Urothelium cell line (cell line): ENCODE results near the gene TOP1.

Experiments used
- DNase-seq: peaks from one replicate; pipeline ENCODE4 v3.0.0; 2011; ENCODE audit warnings: low spot score, mixed read lengths
- FAIRE-seq: peaks from 2 replicates; lab custom pipeline; 2011; peaks lifted over from hg19 to GRCh38; lab: Jason Lieb, UNC

The TOP1 gene

DNA sequence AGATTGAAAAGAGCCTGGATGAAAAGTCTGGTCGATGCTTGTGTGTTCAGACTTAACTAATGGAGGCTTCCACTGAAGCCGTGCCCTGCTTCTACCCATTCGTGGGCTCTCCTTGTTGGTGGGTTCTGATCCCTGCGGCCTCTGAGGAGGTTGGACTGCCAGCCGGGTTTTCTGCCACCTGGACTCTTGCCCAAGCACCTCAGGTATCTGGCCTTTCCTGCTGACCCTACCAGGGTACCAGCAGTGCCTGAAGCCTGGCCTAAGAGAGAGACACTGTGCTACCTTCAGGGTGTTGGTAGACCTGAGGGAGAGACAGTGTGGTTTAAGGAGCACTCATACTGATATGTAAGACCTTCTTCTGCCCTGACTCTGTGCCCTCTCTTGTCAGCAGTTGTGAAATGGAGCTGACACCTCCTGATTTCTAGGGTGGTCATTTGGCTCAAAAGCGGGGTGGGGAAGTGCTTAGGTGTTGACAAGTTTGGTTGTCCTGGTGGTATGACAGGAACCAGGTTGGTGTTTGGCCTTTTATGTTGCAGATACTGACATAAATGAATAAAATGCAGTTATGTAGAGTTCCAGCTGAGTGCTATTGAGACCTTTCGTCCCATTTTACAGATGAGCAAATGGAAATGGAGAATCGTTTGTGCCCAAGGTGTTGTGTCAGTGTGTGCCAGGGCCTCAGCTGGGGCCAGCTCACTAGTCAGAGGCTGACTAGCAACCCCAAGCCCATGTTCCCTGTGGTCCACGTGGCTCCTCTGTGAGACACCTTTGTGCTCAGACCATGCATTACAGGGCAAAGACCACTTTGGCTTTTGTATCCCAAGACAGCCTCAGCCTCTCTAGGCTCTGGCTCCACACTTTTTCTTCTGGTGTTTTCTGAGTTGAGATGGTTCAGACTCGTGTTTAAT, 111.9 kb downstream of the TOP1 start:
- DNase-seq (no peak), FAIRE-seq (no peak)

DNA sequence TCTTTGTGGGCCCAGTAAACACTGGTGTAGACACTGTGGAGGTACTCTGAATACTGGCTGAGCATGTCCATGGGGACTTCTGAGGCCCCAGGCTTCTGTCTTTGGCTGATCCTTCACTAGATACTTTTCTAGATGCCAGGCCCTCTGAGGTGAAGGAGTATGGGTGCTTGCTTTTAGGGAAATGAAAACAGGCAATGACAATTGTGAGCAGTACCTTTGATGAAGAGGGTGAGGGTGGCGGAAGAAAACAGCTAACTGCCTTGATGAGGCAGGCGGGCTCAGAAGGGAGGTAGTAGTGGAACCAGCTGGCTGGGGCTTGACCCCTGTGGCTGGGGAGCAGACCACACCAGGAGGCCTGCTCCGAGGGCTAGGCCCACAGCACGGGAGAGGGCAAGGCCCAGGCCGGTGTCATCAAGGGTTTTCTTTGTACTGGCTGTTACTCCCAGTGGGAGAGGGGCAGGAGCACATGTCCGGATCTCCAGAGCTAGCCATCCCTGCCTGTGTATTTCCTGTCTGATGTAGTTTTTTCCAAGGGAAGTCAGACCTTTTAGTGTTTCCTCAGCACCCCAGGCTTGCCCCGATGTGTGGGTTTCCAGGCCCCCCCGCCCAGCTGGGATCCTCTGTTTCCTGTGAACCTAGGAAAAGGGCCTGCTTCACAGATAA, 112.7 kb downstream of the TOP1 start:
- FAIRE-seq: no peak

DNA sequence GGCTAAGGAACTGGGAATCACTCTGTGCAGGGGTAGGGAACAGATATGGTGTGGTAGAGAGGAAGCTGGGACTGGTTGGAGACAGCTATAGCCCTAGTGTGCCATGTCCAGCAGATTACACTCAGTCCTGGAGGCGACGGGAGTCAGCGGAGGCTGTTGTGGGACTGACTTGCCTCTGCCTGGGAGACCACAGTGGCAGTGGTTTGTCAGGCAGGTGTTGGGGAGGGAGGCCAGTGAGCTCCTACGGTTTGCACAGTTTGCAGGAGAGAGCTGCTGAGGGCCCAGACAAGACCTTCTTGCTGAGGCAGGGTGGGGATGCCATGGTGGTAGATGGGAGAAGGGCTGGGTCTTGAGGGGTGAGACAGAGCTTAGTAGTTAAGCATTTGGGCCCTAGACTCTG, 113.6 kb downstream of the TOP1 start:
- FAIRE-seq (no peak), DNase-seq (no peak)

More for the DNA sequence above, 112.7 kb downstream of the TOP1 start:
- no peak for DNase-seq

DNA sequence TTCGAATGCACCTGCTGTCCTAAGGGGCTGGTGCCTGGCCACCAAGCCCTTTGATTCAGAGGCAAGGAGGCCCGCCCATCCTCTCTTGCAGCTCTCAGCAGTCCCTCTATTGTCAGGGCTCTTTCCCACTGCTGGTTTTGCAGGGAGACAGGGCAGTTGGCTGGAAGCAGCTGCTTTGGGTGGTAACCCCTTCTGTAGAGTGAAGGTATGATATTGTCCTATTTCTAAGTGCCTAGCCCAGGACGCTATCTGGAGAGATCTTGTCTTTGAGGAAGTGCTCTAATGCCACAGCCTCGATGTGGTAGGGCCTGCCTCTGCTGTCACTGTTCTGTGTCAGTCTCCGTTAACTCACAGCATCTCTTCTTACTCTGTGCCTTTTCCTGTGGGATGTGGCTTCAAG, 114.3 kb downstream of the TOP1 start:
- no peak for FAIRE-seq
- DNase-seq: no peak

DNA sequence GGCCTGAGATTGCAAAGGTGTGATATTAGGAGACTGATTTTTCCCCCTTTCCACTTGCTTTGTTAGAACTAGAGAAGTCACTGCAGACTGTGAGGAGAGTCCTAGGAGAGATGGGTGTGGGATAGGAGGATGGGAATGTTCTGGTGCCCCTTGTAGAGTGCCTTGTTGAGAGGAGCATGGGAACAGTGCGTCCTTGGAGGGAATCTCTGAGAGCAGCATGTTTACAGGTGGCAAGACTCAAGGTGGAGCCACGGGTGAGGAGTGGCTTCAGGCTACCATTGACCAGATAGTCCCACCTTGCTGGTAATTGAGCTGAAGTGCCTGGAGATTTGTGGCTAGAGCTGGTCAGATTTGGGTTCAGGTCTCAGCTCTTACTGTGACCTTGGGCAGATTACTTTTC, 114.7 kb downstream of the TOP1 start:
- DNase-seq: no peak
- no peak for FAIRE-seq

DNA sequence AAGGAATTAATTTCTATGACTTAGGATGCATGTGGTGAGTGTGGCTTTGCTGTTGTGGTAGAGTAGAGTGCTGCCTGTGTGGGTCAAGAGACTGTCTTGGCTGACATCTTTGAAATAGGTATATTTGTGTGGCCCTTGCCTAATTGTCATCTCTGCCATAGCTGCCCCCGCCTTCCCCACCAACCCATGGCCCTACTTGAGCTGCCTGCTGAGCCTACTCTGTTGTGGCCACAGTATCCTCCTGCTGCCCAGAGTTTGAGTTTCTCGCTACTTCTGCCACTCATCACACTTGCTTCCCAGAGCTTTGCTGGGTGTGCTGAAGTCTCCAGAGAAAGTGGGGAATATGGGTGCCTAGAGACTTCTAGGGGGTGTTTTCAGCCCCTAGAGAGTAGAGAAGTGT, 116.7 kb downstream of the TOP1 start:
- no peak for DNase-seq

DNA sequence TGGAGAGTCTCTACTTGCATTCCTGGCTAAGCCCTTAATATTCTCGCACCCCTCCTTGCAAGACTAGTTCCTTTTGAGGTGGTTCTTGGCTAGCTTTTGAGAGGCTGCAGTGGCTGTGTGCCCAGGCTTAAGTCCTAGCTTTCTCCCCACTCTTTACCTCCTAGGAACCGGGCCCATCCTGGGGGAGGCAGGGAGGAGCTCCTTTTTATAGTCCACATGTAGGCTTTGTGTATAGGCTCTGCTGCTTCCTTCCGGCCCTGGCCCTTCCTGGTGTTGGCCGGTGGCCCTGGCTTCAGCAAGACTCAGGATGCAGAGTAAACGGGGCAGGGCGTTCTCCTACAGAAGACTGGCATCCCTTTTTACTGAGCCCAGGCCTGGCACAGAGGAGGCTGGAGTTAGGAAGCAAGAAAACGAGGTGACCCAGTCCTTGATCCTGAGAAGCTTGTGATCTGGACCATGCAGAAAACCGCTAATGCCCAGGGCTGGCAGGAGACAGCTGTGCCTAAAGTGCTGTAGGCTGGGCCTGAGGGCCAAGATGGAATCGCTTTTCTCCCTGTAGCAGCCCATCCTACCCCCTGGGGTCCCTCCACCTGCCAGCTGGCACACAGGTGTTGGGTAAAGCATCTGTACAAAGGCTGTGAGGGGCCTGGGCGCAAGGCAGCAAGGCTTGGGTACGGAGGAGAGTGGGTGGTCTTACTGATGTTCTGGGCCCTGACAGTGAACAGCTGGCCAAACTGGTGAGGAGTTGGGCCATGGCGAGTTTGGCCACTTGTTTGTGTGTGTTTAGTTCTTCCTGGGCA, 117.4 kb downstream of the TOP1 start:
- DNase-seq (no peak), FAIRE-seq (no peak)

More for the DNA sequence above, 116.7 kb downstream of the TOP1 start:
- no peak for FAIRE-seq

DNA sequence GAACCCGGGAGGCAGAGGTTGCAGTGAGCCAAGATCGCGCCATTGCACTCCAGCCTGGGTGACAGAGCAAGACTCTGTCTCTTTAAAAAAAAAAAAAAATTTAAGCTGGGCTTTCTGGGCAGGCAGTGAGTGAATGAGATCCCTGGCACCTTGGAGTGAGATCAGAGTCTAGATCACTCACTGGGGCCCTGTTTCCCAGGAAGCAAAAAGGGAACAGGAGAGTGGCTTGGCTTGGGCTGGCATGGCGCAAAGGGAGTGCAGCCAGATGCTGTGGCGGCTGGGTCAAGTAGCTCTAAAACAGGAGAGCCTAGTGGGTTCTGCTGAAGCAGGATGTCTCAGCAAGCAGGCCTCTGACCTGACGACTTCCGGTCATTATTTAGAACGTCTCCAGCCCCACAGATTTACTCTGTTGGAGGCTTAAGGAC, 119.2 kb downstream of the TOP1 start:
- DNase-seq (no peak), FAIRE-seq (no peak)

DNA sequence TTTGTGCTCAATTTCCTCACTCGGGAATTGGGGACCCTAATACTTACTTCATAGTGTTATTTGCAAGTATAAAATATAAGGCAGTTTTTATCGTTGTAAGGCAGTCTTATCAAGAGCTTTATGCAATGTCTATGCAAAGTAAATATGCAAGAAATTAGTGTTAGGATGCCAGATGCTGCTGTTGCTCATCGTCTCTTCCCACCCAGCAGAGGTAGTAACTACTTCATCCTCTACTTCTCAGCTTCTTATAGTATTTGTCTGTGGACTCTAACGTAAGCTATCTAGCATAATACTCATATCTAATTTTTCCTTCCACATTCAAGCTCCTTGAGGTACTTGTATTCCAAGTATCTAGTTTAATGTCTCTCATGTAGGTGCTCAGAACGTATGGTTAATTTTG, 120.3 kb downstream of the TOP1 start:
- DNase-seq (no peak), FAIRE-seq (no peak)

DNA sequence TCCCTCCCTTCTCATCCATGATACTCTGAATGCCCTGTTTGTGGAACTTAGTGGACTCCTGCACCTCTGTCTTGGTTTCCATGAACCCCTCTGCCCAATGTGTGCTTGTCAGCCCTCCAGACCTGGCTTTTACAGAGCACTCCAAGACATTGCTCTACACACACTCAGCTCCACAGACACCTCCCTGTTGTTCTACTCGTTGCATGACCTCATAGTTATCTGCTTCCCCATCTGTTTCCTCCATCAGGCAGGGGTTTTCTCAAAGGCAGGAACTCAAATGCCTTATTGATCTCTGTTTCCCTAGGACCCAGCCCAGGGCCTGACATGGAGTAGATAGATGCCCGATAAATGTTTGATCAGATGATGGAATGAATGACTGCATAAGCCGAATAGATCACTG, 122.0 kb downstream of the TOP1 start:
- DNase-seq (no peak), FAIRE-seq (no peak)

DNA sequence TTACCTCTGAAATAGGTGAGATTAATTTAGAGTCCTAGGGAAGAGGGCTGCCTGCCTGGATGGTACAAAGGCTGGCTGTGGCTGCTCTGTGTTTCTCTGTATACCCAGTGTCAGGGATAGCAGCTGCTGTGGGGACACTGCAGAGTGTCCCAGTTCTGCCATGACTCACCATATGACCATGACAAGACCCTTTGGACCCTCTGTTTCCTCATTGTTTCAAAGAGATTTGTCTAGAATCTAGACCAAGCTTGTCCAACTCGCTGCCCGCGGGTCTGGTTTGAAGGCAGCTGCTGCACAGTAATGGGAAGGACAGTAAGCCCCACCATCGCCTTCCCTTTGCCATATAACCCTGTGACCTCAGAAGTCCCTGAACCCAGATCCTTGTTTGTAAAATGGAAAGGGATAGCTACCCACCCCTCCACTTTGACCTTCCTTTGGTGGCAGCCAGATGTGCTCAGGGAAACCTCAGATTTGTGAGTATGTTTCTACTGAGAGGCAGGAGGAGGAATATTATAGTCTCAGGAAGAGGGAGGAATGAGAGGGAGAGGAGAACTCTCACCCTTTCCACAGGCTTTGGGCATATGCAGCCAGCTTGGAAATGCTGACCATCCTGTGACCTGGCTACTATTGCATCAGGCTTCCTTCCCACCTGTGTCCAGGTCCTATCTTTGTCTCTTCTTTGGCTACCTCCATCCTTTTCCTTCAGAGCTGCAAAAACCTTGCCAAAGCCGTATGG, 122.7 kb downstream of the TOP1 start:
- DNase-seq: no peak
- no peak for FAIRE-seq

DNA sequence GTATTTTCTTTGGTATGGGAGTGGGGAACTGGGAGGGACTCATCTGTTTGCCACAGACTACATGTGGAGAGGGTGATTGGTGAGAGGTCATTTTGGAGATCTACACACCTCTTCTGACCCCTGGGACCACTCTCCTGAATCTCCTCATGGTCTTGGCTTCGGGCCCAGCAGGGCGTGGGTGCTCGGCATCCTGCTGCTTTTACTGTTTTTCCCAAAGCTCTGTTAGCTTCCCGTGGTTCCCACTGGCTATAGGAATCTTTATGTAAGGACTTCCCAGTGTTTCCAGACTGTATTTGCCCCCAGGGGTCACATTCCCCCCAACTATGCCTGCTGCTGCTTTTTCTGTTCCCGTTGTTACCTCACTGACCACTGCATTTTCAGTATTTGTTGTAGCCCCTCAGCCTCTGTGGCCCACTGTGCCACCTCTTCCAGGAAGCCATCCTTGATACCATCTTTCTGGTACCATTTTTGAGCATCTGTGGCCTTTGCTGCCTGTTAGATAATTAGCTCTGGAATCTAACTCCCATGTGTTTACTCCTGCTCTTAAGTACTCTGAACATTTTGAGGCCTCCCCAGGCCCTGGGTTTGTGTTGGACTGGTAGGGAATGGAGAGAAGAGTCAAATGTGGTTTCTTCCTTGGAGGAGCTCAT, 123.6 kb downstream of the TOP1 start:
- FAIRE-seq (no peak), DNase-seq (no peak)

DNA sequence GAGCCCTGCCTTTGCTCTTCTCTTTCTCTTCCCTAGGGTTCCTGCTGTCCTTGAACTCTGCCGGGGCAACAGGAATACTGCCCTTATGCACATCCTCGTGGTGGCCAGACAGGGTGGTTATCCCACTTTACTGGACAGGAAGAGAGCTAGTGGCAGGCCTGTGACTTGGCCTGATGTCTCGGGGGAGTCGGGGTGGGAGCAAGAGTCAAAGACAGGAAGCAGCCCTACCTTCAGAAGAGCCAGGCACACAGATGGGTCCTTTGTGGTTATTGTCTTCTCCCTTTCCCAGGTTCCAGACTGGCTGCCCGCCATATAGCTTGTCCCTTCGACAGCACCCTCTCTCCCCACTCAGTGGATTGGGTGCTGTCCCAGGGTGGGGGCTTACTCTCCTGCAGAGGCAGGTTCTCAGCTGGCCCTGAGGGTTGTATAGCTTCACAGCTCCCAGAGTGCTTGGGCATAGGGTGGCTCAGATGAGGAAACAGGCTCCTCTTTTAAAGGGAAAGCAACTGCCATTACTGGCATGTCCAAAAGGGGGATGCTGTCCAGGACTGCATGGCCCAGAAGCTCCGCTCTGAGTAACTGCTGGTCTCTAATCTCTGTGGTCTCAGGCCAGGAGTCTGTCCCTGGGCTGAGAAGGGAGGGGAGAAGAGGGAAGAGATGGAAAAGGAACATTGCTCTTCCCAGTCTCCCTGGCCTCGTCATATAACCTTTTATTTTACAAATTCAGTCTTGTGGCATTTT, 126.0 kb downstream of the TOP1 start:
- DNase-seq: no peak
- FAIRE-seq: no peak

DNA sequence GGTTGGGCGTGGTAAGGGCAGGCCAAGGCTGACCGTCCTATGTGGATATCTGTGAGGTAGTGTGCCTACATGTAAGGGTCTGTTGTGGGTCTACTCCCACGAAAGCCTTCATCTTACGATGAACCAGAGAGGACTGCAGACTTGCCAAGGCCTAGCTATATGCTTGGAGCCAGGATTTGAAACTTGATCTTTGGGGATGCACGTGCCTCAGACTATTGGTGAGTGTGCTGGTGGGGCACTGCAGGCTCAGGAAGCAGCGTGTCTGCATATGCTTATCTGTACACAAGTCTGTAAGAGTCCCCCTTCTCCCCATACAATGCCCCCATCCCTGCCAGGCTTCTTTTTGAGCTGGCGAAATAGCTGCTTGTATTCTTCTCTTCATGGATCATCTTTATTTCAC, 126.6 kb downstream of the TOP1 start:
- no peak for DNase-seq
- no peak for FAIRE-seq

DNA sequence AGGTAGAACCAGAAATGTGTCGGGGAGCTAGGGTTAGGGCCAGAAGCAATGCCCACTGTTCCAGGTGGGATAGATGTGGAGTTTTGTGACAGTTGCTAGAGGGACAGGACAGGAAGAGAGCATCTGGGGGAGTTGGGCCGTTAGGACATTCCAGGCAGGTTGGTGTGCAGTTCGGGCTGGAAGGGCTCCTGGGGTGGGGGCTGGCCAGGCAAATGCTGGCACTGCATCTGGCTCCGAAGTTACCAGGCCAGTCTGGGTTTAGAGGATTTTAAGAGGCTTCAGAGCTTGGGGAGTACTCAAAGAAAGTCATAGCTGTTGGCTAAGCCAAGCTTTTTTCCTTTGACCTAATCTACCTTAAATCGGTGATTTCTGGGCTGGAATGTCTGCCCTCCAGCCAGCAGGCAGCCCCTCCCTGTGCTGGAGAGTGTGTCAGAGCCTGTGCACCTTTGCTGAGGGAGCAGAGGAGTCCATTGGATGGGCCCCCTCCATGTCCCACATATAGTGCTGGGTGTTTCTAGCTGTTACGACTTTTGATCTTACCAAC, 129.5 kb downstream of the TOP1 start:
- no peak for DNase-seq
- FAIRE-seq: no peak

DNA sequence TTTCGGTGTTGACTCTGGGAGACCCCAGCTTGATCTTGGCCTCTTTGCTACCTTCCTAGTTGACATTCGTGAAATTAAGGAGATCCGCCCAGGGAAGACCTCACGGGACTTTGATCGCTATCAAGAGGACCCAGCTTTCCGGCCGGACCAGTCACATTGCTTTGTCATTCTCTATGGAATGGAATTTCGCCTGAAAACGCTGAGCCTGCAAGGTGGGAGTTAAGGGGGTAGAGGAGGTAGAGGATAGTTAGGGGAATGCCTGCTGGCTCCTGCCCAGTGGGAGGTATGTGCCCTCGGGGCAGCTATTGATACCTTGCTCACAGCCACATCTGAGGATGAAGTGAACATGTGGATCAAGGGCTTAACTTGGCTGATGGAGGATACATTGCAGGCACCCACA, 130.9 kb downstream of the TOP1 start:
- peak; percentile 55 for FAIRE-seq
- no peak for DNase-seq

DNA sequence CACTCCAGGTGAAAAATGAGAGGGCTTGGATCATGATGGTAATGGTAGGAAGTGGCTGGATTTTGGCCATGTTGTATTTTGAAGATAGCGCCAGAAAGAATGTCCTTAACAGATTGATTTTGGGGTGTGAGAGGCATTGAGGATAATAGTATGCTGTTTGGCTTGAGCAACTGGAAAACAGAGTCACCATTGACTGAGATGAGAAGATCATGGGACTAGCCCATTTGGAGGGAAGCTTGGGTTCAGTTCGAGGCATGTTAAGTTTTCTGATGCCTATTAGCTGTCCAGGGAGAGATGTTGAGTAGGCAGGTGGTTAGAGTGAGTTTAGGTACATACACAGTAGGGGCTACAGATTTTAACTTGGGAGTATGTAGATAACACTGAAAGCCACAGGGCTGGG, 132.1 kb downstream of the TOP1 start:
- DNase-seq: no peak
- no peak for FAIRE-seq

DNA sequence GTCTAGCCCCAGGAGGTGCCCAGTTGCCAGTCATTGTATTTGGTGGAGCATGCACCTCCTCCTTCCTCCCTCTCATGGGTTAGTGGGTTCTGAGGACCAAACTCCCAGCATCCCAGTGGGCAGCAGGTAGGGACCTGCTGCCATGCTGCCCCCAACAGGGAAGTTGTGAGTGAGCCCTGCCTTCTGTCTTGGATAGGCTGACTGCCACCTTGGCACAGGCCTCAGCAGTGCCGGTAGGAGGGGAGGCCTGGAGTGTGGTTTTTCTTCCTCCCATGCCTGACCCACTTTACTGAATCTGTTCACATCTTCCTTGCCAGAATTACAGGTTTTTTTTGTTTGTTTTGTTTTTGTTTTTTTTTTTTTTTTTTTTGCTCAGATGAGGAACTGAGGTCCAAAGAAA, 133.3 kb downstream of the TOP1 start:
- DNase-seq: no peak
- FAIRE-seq: no peak

DNA sequence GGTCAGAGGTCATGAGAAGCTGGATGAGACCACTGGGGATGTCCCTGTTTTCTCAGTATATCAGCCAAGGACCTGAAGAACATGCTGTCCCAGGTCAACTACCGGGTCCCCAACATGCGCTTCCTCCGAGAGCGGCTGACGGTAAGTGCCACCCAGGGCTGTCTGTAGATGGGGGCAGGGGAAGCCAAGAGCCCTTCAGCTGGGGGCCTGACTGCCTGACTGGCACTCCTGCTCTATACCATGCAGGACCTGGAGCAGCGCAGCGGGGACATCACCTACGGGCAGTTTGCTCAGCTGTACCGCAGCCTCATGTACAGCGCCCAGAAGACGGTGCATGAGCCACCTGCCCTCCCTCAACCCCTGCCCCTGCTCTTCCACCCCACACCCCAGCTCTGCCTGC, 133.8 kb downstream of the TOP1 start:
- no peak for DNase-seq
- FAIRE-seq: no peak
